OCI-LY7 (cell line): Measurements from ENCODE around the gene MRPS12. TPM values are rescaled to one million over a fixed set of nuclear protein-coding genes. Genes with fewer than 3 reads are reported as not detected.
"Not testable (repeated sequence)": the region's sequence is repeated elsewhere in the genome, so short reads cannot be mapped to it uniquely, and the experiment has no call there.

ENCODE experiments used
- BruUV-seq: library from RNA; stranded (reverse); fragments of 400-500 nt; replicated peaks from 2 replicates; lab custom pipeline; 2021; lab: Mats Ljungman, UMichigan
- CTCF ChIA-PET: fragments of 300-600 bp; sonication (Branson Sonifier 250); formaldehyde crosslinking; loops from one replicate; lab custom pipeline; 2022; ENCODE audit warnings: antibody characterized with exemption; ENCODE audit not compliant: unreplicated experiment; lab: Charles Lee
- POLR2A ChIA-PET: fragments of 300-600 bp; sonication (Branson Sonifier 250); formaldehyde crosslinking; loops from one replicate; lab custom pipeline; 2022; ENCODE audit warnings: antibody characterized with exemption; lab: Charles Lee
- DNase-seq: peaks from one replicate; pipeline ENCODE4 v3.0.0-alpha.2; 2015; ENCODE audit warnings: low spot score
- H2AFZ ChIP-seq: fragments of 200-600 bp; sonication (generic), shearing (Covaris generic); 2 replicates; pipeline ENCODE4 v1.6.1; 2014; ENCODE audit warnings: mild to moderate bottlenecking, antibody characterized with exemption, low read length, moderate library complexity
- H3K27ac ChIP-seq: fragments of 200-600 bp; sonication (generic); 2 replicates; pipeline ENCODE4 v1.5.1; 2014; ENCODE audit warnings: mixed run types, low read depth, mild to moderate bottlenecking, moderate library complexity, low read length, inconsistent platforms; ENCODE audit not compliant: poor library complexity, severe bottlenecking
- H3K36me3 ChIP-seq: fragments of 200-600 bp; sonication (generic); 2 replicates; pipeline ENCODE4 v1.6.1; 2014; ENCODE audit warnings: mild to moderate bottlenecking, antibody characterized with exemption, low read length, moderate library complexity, mixed read lengths; ENCODE audit not compliant: insufficient read depth
- H3K4me1 ChIP-seq: fragments of 200-600 bp; sonication (generic); 2 replicates; pipeline ENCODE4 v1.5.1; 2014; ENCODE audit warnings: mild to moderate bottlenecking, low read length; ENCODE audit not compliant: insufficient read depth, poor library complexity, severe bottlenecking
- H3K4me2 ChIP-seq: fragments of 200-600 bp; sonication (generic); 2 replicates; pipeline ENCODE4 v1.6.1; 2014; ENCODE audit warnings: mild to moderate bottlenecking, low read length
- H3K4me3 ChIP-seq: fragments of 200-600 bp; sonication (generic); 2 replicates; pipeline ENCODE4 v1.5.1; 2014; ENCODE audit warnings: mild to moderate bottlenecking, low read depth, low read length; ENCODE audit not compliant: poor library complexity, severe bottlenecking
- H3K79me2 ChIP-seq: fragments of 200-600 bp; sonication (generic); 2 replicates; pipeline ENCODE4 v1.6.1; 2016; ENCODE audit warnings: low read depth, mild to moderate bottlenecking, low read length, moderate library complexity, mixed read lengths; ENCODE audit not compliant: insufficient read depth
- H3K9me2 ChIP-seq: fragments of 200-600 bp; sonication (generic); 2 replicates; pipeline ENCODE4 v1.6.1; 2016; ENCODE audit warnings: mild to moderate bottlenecking, low read length, mixed read lengths; ENCODE audit not compliant: insufficient read depth
- H3K9me3 ChIP-seq: fragments of 200-600 bp; sonication (generic); 2 replicates; pipeline ENCODE4 v1.6.1; 2014; ENCODE audit warnings: mild to moderate bottlenecking, mixed run types, low read length, mixed read lengths
- H4K20me1 ChIP-seq: fragments of 200-600 bp; sonication (generic); 2 replicates; pipeline ENCODE4 v1.6.1; 2014; ENCODE audit warnings: mild to moderate bottlenecking, antibody characterized with exemption, low read length, moderate library complexity, mixed read lengths; ENCODE audit not compliant: insufficient read depth
- EZH2phosphoT487 ChIP-seq: fragments of 200-600 bp; sonication (generic); IDR thresholded peaks from 2 replicates; pipeline ENCODE4 v1.6.1; 2018; ENCODE audit warnings: low read depth, borderline replicate concordance, mild to moderate bottlenecking, mixed run types, antibody characterized with exemption, low read length, moderate library complexity, mixed read lengths
- intact Hi-C: fragments of 100-400 bp; cut with micrococcal nuclease; formaldehyde crosslinking; loops from one replicate; pipeline ENCODE4 v1.10.0; 2022; ENCODE audit not compliant: unreplicated experiment
- total RNA-seq, 2 experiments: library from RNA; depleted of rRNA in 1 of 2; stranded (reverse); fragments of >200 nt in 1 of 2; shearing (Covaris generic) in 1 of 2; gene quantifications; 2 replicates each; pipeline ENCODE4 v1.2.3, GENCODE V29; 2014 to 2022
- TF ChIP-seq, protein P1 (sequence below): fragments of 200-600 bp; sonication (generic); conservative IDR thresholded peaks from 2 replicates; pipeline ENCODE4 v1.5.1; 2014; ENCODE audit warnings: mild to moderate bottlenecking, antibody characterized with exemption, low read length, moderate library complexity, mixed read lengths

The MRPS12 gene
- total RNA-seq, 2 experiments from 2014 or later, result 63.5 to 74.6 TPM

DNA sequence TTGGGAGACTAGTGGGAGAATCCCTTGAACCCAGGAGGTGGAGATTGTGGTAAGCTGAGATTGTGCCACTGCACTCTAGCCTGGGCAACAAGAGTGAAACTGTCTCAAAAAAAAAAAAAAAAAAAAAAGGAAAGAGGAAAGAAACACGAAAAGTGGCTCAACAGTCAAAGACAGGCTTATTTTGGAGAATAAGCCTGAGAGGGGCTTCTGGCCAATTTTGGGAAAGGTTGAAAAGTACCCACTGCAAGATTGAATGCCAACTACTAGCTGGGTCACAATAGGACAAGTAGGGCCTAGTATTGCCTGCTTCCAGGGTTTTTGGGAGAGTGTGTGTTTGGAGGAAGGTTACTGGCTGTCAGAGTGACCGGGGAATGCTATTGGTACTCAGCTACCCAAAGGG is 27.6 kb downstream of the MRPS12 start:
- Histone ChIP-seq H3K4me3 (no peak overlapping the region), H3K27ac (no peak overlapping the region), H3K4me1 (no peaks in the 10 kb centered on the region), H4K20me1 (no peaks in the 10 kb centered on the region), H3K36me3 (no peaks in the 10 kb centered on the region), H3K9me2 (no peaks in the 10 kb centered on the region), H3K9me3 (no peaks in the 10 kb centered on the region), H3K4me2 (no peak overlapping the region), H3K79me2 (no peaks in the 10 kb centered on the region), H2AFZ (no peak overlapping the region)
- BruUV-seq, result no TSS peak
- no peak for TF ChIP-seq EZH2phosphoT487
- TF ChIP-seq, protein P1, sequence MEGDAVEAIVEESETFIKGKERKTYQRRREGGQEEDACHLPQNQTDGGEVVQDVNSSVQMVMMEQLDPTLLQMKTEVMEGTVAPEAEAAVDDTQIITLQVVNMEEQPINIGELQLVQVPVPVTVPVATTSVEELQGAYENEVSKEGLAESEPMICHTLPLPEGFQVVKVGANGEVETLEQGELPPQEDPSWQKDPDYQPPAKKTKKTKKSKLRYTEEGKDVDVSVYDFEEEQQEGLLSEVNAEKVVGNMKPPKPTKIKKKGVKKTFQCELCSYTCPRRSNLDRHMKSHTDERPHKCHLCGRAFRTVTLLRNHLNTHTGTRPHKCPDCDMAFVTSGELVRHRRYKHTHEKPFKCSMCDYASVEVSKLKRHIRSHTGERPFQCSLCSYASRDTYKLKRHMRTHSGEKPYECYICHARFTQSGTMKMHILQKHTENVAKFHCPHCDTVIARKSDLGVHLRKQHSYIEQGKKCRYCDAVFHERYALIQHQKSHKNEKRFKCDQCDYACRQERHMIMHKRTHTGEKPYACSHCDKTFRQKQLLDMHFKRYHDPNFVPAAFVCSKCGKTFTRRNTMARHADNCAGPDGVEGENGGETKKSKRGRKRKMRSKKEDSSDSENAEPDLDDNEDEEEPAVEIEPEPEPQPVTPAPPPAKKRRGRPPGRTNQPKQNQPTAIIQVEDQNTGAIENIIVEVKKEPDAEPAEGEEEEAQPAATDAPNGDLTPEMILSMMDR, result no peak
- no peak for DNase-seq
- intact Hi-C loops, result no loop called here
- ChIA-PET POLR2A (interaction anchor here (0.7 kb wide), 1 partner anchor 34 kb away, joined by 3 read pairs; no protein-coding TSS in a partner anchor), CTCF (no interaction called here)

DNA sequence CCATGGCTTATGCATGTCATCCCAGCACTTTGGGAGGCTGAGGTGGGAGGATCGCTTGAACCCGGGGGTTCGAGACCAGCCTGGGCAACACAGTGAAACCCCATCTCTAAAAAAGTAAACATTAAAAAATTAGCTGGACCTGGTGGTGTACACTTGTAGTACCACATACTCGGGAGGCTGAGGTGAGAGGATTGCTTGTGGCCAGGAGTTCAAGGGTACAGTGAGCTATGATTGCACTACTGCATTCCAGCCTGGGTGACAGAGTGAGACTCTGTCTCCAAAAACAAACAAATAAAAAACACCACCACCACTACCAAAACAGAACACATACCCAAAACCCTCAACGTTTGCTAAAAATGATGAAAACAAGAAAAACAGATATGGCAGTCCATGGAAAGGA is 28.9 kb downstream of the MRPS12 start:
- CTCF ChIA-PET, result interaction anchor here (0.6 kb wide), 1 partner anchor 174 kb away, joined by 3 read pairs; no protein-coding TSS in a partner anchor
- no peak overlapping the region for H3K4me2 ChIP-seq
- H3K36me3 ChIP-seq, result no peaks in the 10 kb centered on the region
- H3K27ac ChIP-seq, result no peak overlapping the region
- intact Hi-C loops, result loop anchor here (10.0 kb wide), 1 partner anchor 75 kb away; the partner anchor contains the start of gene FBXO27
- H3K4me3 ChIP-seq, result no peak overlapping the region
- no peaks in the 10 kb centered on the region for H3K9me2 ChIP-seq
- no peaks in the 10 kb centered on the region for H3K4me1 ChIP-seq
- POLR2A ChIA-PET, result interaction anchor here (0.5 to 0.6 kb wide), 3 partner anchors 153 to 1510 kb away, joined by 3 to 6 read pairs (median 4); no protein-coding TSS in a partner anchor
- DNase-seq, result no peak
- TF ChIP-seq, protein P1, result no peak
- TF ChIP-seq EZH2phosphoT487, result no peak
- H2AFZ ChIP-seq, result no peak overlapping the region
- H3K79me2 ChIP-seq, result no peaks in the 10 kb centered on the region
- no peaks in the 10 kb centered on the region for H3K9me3 ChIP-seq
- no peaks in the 10 kb centered on the region for H4K20me1 ChIP-seq
- no TSS peak for BruUV-seq

DNA sequence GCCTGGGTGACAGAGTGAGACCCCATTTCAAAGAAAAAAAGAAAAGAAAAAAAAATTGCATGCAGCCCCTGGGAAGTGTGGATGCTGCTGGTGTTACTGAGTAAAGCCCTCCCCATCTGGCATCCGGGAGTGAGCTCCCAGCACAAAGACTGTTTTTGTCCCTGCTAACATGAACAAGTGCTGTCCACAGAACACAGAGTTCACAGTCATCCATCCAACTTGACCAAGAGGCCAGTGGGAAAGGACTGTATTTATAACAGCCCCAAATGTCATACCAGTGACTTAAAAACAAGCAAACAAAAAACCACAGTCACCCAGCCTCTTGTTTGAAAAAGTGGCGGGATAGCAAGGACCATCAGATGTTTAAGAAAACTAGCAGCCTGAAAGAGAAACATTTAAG is 34.0 kb downstream of the MRPS12 start:
- no peaks in the 10 kb centered on the region for H3K79me2 ChIP-seq
- H3K4me3 ChIP-seq, result no peak overlapping the region
- no peaks in the 10 kb centered on the region for H3K36me3 ChIP-seq
- intact Hi-C loops, result loop anchor here (10.0 kb wide), 1 partner anchor 70 kb away; the partner anchor contains the start of gene FBXO27
- ChIA-PET POLR2A (interaction anchor here (0.7 kb wide), 1 partner anchor 562 kb away, joined by 3 read pairs; the partner anchor contains the start of gene FAM98C), CTCF (no interaction called here)
- no peak for TF ChIP-seq EZH2phosphoT487
- TF ChIP-seq, protein P1, result no peak
- no peak for DNase-seq
- no peaks in the 10 kb centered on the region for H3K4me1 ChIP-seq
- H3K9me2 ChIP-seq, result no peaks in the 10 kb centered on the region
- no peaks in the 10 kb centered on the region for H3K9me3 ChIP-seq
- H3K4me2 ChIP-seq, result no peak overlapping the region
- no peak overlapping the region for H2AFZ ChIP-seq
- no TSS peak for BruUV-seq
- no peaks in the 10 kb centered on the region for H4K20me1 ChIP-seq
- H3K27ac ChIP-seq, result no peak overlapping the region

DNA sequence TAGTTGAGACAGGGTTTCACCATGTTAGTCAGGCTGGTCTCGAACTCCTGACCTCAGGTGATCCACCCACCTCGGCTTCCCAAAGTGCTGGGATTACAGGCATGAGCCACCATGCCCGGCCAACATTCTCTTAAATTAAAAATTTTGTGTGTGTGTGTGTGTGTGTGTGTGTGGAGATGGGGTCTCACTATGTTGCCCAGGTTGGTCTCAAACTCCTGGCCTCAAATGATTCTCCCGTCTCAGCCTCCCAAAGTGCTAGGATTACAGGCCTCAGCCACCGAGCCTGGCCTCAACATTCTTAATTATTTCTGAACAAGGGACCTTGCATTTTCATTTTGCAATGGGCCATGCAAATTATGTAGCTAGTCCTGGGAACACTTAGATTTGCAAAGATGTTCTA is 35.4 kb downstream of the MRPS12 start:
- H4K20me1 ChIP-seq, H3K4me2 ChIP-seq, H3K36me3 ChIP-seq, H3K4me3 ChIP-seq, H3K27ac ChIP-seq, DNase-seq, H3K9me3 ChIP-seq, H3K79me2 ChIP-seq, H2AFZ ChIP-seq, H3K4me1 ChIP-seq, H3K9me2 ChIP-seq, CTCF ChIA-PET, POLR2A ChIA-PET, BruUV-seq: not testable (repeated sequence)
- intact Hi-C loops, result loop anchor here (10.0 kb wide), 1 partner anchor 69 kb away; the partner anchor contains the start of gene FBXO27
